Right lobe of liver (tissue), 4 donors: Measurements from ENCODE around the gene PDLIM5.

Experiments used
- CTCF ChIP-seq, 4 donors: fragments of 200-600 bp in 3 of 4; fragments of 450-650 bp in 1 of 4; IDR thresholded peaks; one replicate each; pipeline versions ENCODE4 v1.5.1 to v1.8.0; 2016 to 2022; ENCODE audit warnings: antibody characterized with exemption in 4 of 4, mild to moderate bottlenecking in 2 of 4
- POLR2A ChIP-seq: fragments of 450-650 bp; IDR thresholded peaks from one replicate; pipeline ENCODE4 v1.6.1; 2017; ENCODE audit warnings: antibody characterized with exemption, mild to moderate bottlenecking
- donor health status: DM: no; HTN: no; CAD: no.
- donor health status: DM: no; HTN: no; CAD: no.
- donor health status: DM: no; HTN: yes; CAD: no.

- TF ChIP-seq POLR2A (no peak), CTCF (IDR thresholded peaks at IDR 0.05) (no peak)
These were observed 6.9 kb downstream of the PDLIM5 start for GRCh38 chr4:94458682-94459081.
